NB4 (cell line): ENCODE measurements around the gene HTRA3.

ENCODE experiments used
- DNase-seq: peaks from one replicate; pipeline ENCODE4 v3.0.0; 2010; ENCODE audit warnings: low read depth
- H3K4me3 ChIP-seq: one replicate; pipeline ENCODE4 v1.5.1; 2011; ENCODE audit warnings: mild to moderate bottlenecking, low read depth, low read length, moderate library complexity
- CTCF ChIP-seq: IDR thresholded peaks from one replicate; pipeline ENCODE4 v1.5.1; 2012; ENCODE audit warnings: low read depth, low read length
- MAX ChIP-seq: IDR thresholded peaks from 2 replicates; pipeline ENCODE4 v1.6.1; 2011; ENCODE audit warnings: low read depth, low read length
- MYC ChIP-seq: IDR thresholded peaks from 2 replicates; pipeline ENCODE4 v1.6.1; 2011; ENCODE audit warnings: low read depth, low read length
- POLR2A ChIP-seq: IDR thresholded peaks from 2 replicates; pipeline ENCODE4 v1.6.1; 2011; ENCODE audit warnings: mild to moderate bottlenecking; ENCODE audit not compliant: insufficient read length; ENCODE audit errors: extremely low read depth

HTRA3 gene

GRCh38 chr4:8301851-8302730 is 32.5 kb downstream of the HTRA3 start:
- no peak overlapping the region for H3K4me3 ChIP-seq
- TF ChIP-seq CTCF (no peak), MAX (no peak)
- no peak for DNase-seq

GRCh38 chr4:8303081-8303480 is 33.5 kb downstream of the HTRA3 start:
- no peak overlapping the region for H3K4me3 ChIP-seq
- TF ChIP-seq MAX (no peak), CTCF (no peak), POLR2A (no peak), MYC (no peak)
- no peak for DNase-seq

- no peak overlapping the region for H3K4me3 ChIP-seq
- peak; percentile 51; the same call in 1 of the 2 replicates for TF ChIP-seq MAX
- no peak for TF ChIP-seq MYC
- peak; percentile 93 for DNase-seq
Observed at GRCh38 chr4:8303485-8304281, 34.1 kb downstream of the HTRA3 start.

- H3K4me3 ChIP-seq: no peak overlapping the region
- TF ChIP-seq MAX: no peak
- TF ChIP-seq POLR2A: no peak
- no peak for TF ChIP-seq MYC
- TF ChIP-seq CTCF: no peak
- no peak for DNase-seq
Observed at GRCh38 chr4:8304827-8305695, 35.5 kb downstream of the HTRA3 start.

- no peak overlapping the region for H3K4me3 ChIP-seq
- DNase-seq: no peak
- TF ChIP-seq POLR2A (no peak), MAX (no peak), MYC (no peak), CTCF (no peak)
Observed at GRCh38 chr4:8305851-8306471, 36.4 kb downstream of the HTRA3 start.
